Measurements from ENCODE around the gene ENTPD8.

- TF ChIP-seq CTCF (IDR thresholded peaks at IDR 0.05; ENCODE audit: low read depth, low read length) = no peak
- TF ChIP-seq EZH2phosphoT487 (IDR thresholded peaks at IDR 0.05; ENCODE audit: low read depth) = no peak
These were observed 3.2 kb downstream of the ENTPD8 start for GRCh38 chr9:137437691-137438590.
